GM12878 (cell line): ENCODE results near the gene TCF12. TPM values are rescaled to one million over a fixed set of nuclear protein-coding genes. Genes with fewer than 3 reads are reported as not detected.
A peak's percentile ranks its signal among the peaks of the same experiment; 100 is the strongest.

Experiments used
- ATAC-seq: fragments of 200-7000 bp; cut with Tn5 transposase; 3 replicates; pipeline ENCODE4 v1.9.1; 2020; ENCODE audit warnings: mild to moderate bottlenecking, moderate library complexity
- BruUV-seq: library from RNA; stranded (reverse); fragments of 400-500 nt; replicated peaks from 2 replicates; lab custom pipeline; 2021; lab: Mats Ljungman, UMichigan
- CTCF ChIA-PET: fragments of 300-600 bp; sonication (Branson Sonifier 250); formaldehyde crosslinking; extraction: SDS; loops from one replicate; lab custom pipeline; 2021; ENCODE audit warnings: inconsistent platforms; lab: Yijun Ruan, JAX
- POLR2A ChIA-PET: fragments of 350-600 bp; formaldehyde crosslinking; extraction: SDS; loops from one replicate; lab custom pipeline; 2021; ENCODE audit warnings: inconsistent platforms; lab: Charles Lee
- RAD21 ChIA-PET: fragments of 300-600 bp; sonication (Branson Sonifier 250); formaldehyde crosslinking; loops from one replicate; lab custom pipeline; 2023; ENCODE audit warnings: antibody characterized with exemption; ENCODE audit not compliant: unreplicated experiment; lab: Charles Lee
- SMC1A ChIA-PET: fragments of 300-600 bp; sonication (Branson Sonifier 250); formaldehyde crosslinking; loops from one replicate; lab custom pipeline; 2023; ENCODE audit not compliant: unreplicated experiment, uncharacterized antibody; lab: Charles Lee
- DNase-seq: peaks from one replicate; pipeline ENCODE4 v3.0.0-alpha.2; 2011; ENCODE audit warnings: low read depth, low spot score
- FAIRE-seq: peaks from 3 replicates; lab custom pipeline; 2011; peaks lifted over from hg19 to GRCh38; lab: Jason Lieb, UNC
- H2AFZ ChIP-seq: 2 replicates; pipeline ENCODE4 v1.6.0; 2011; ENCODE audit warnings: low read depth, low read length, control low read depth; ENCODE audit not compliant: control insufficient read depth
- H3K27ac ChIP-seq: 2 replicates; pipeline ENCODE4 v1.5.1; 2011; ENCODE audit warnings: control low read depth; ENCODE audit not compliant: control insufficient read depth, insufficient read depth
- H3K27me3 ChIP-seq, 2 experiments: replicated peaks in 1 of 2; 2 replicates each; pipeline versions ENCODE4 v1.6.0 to v1.6.1; 2011; ENCODE audit warnings: low read length in 1 of 2; ENCODE audit not compliant: control insufficient read depth in 2 of 2, insufficient read depth in 2 of 2
- H3K36me3 ChIP-seq, 2 experiments: 2 replicates each; pipeline ENCODE4 v1.5.1; 2011; ENCODE audit warnings: low read length in 1 of 2; ENCODE audit not compliant: control insufficient read depth in 2 of 2, insufficient read depth in 2 of 2
- H3K4me1 ChIP-seq: 2 replicates; pipeline ENCODE4 v1.6.1; 2011; ENCODE audit warnings: mild to moderate bottlenecking, low read length, moderate library complexity, mixed read lengths; ENCODE audit not compliant: control insufficient read depth, insufficient read depth
- H3K4me2 ChIP-seq: 2 replicates; pipeline ENCODE4 v1.6.0; 2011; ENCODE audit warnings: control low read depth; ENCODE audit not compliant: control insufficient read depth, insufficient read depth
- H3K4me3 ChIP-seq: fragments of 200-600 bp; sonication (generic); 2 replicates; pipeline ENCODE4 v1.5.1; 2016
- H3K79me2 ChIP-seq: 2 replicates; pipeline ENCODE4 v1.6.0; 2011; ENCODE audit warnings: low read length; ENCODE audit not compliant: control insufficient read depth, insufficient read depth
- H3K9ac ChIP-seq: 2 replicates; pipeline ENCODE4 v1.8.0; 2011; ENCODE audit warnings: low read length, control low read depth, mixed read lengths; ENCODE audit not compliant: control insufficient read depth, insufficient read depth
- H3K9me3 ChIP-seq: replicated peaks from 3 replicates; pipeline ENCODE4 v1.5.1; 2011; ENCODE audit warnings: mild to moderate bottlenecking, low read length; ENCODE audit not compliant: control insufficient read depth, insufficient read depth
- H4K20me1 ChIP-seq: 2 replicates; pipeline ENCODE4 v1.6.0; 2011; ENCODE audit not compliant: control insufficient read depth, insufficient read depth
- ATF2 ChIP-seq: IDR thresholded peaks from 2 replicates; pipeline ENCODE4 v1.6.1; 2012; ENCODE audit warnings: low read length, inconsistent platforms
- PRDM15 ChIP-seq: fragments of 450-650 bp; formaldehyde crosslinking; IDR thresholded peaks from 2 replicates; pipeline ENCODE4 v1.4.0; 2020; ENCODE audit warnings: mild to moderate bottlenecking, moderate library complexity
- RAD51 ChIP-seq: fragments of 450-650 bp; IDR thresholded peaks from 2 replicates; pipeline ENCODE4 v1.6.1; 2016; ENCODE audit warnings: moderate library complexity, mild to moderate bottlenecking, inconsistent platforms
- RCOR1 ChIP-seq: conservative IDR thresholded peaks from 2 replicates; pipeline ENCODE4 v1.6.1; 2012; ENCODE audit warnings: low read depth, low read length, improper control_type of control experiment
- SKIL ChIP-seq: fragments of 450-650 bp; IDR thresholded peaks from 2 replicates; pipeline ENCODE4 v1.6.1; 2017; ENCODE audit warnings: mild to moderate bottlenecking, low read depth, inconsistent platforms; ENCODE audit not compliant: poor library complexity, severe bottlenecking
- SPI1 ChIP-seq: IDR thresholded peaks from 2 replicates; pipeline ENCODE4 v1.6.1; 2011; ENCODE audit warnings: low read depth, mild to moderate bottlenecking, low read length, moderate library complexity, borderline replicate concordance; ENCODE audit not compliant: insufficient read depth
- TBL1XR1 ChIP-seq: IDR thresholded peaks from 2 replicates; pipeline ENCODE4 v1.6.1; 2012; ENCODE audit warnings: low read depth, low read length, improper control_type of control experiment
- ZNF592 ChIP-seq: fragments of 450-650 bp; IDR thresholded peaks from 2 replicates; pipeline ENCODE4 v1.6.1; 2017; ENCODE audit warnings: mild to moderate bottlenecking, moderate library complexity
- WGBS: methylation state at CpG from one replicate; pipeline ENCODE4 v1.1.6; 2016; ENCODE audit warnings: low lambda C conversion rate; ENCODE audit not compliant: insufficient replicate concordance, insufficient coverage; ENCODE audit errors: missing lambda C conversion rate; 5-methylcytosine and 5-hydroxymethylcytosine counted together
- in situ Hi-C: fragments of 300-500 bp; cut with MboI; formaldehyde crosslinking; loops from 9 replicates; pipeline ENCODE4 v1.14.3; 2018; ENCODE audit warnings: mixed read lengths
- intact Hi-C: fragments of 100-400 bp; cut with micrococcal nuclease; formaldehyde crosslinking; loops from one replicate; pipeline ENCODE4 v1.14.2; 2022; ENCODE audit not compliant: unreplicated experiment
- polyA plus RNA-seq, 11 experiments: library from polyadenylated mRNA; depleted of rRNA in 4 of 11; unstranded in 6 of 11; stranded (reverse) in 5 of 11; fragments of >200 nt; fragmentation: Nextera tagmentation in 4 of 11; fragmentation: Illumina TruSeq in 1 of 11; extraction: Ambion mirVana in 4 of 11; extraction: Trizol in 1 of 11; gene quantifications; 1 replicate in 1 of 11; 2 replicates in 10 of 11; pipeline versions ENCODE4 v1.2.1 to v1.2.3, GENCODE V29; 2011 to 2016; ENCODE audit warnings: inconsistent platforms in 2 of 11, missing spikeins in 2 of 11, low read depth in 1 of 11
- total RNA-seq, 4 experiments: library from RNA; depleted of rRNA in 3 of 4; stranded (reverse); fragments of >200 nt in 3 of 4; fragmentation: Illumina TruSeq in 1 of 4; extraction: Trizol in 1 of 4; gene quantifications; 2 replicates each; pipeline versions ENCODE4 v1.2.1 to v1.2.3, GENCODE V29; 2013 to 2021

Gene TCF12
- total and polyA plus RNA-seq, 10 of the 15 experiments (the other 5 are each of a cell fraction or from before 2014, with no cell fraction given) = 8.2 to 70.9 (median 49.5) TPM

- no peak for TF ChIP-seq ZNF592
These were observed 180.5 kb downstream of the TCF12 start (continued) for GRCh38 chr15:57098896-57099295.

- peaks cover 4% of the 10 kb centered on the region; the same call in 2 of the 3 replicates for H3K9me3 ChIP-seq
- ATAC-seq (peak; percentile 72), DNase-seq (no peak), FAIRE-seq (no peak)
- H2AFZ ChIP-seq = no peak overlapping the region
- peaks cover 19% of the 10 kb centered on the region for H3K4me1 ChIP-seq
- ChIA-PET SMC1A (interaction anchor here (0.7 to 5.3 kb wide), 3 partner anchors 13 to 21 kb away, joined by 3 to 43 read pairs (median 3); no protein-coding TSS in a partner anchor), POLR2A (interaction anchor here (0.6 to 0.7 kb wide), 2 partner anchors 10 to 14 kb away, joined by 4 to 7 read pairs; no protein-coding TSS in a partner anchor), CTCF (interaction anchor here (0.6 kb wide), 1 partner anchor 432 kb away, joined by 4 read pairs; no protein-coding TSS in a partner anchor), RAD21 (no interaction called here)
- no peak overlapping the region for H3K9ac ChIP-seq
- H3K4me2 ChIP-seq = peak overlapping the region; percentile 49
- BruUV-seq = no TSS peak
- no peaks in the 10 kb centered on the region for H4K20me1 ChIP-seq
- intact Hi-C loops = no loop called here
- H3K36me3 ChIP-seq = no peaks in the 10 kb centered on the region; a peak in 2 of 4 replicates
- H3K4me3 ChIP-seq = no peak overlapping the region
- peaks cover 3% of the 10 kb centered on the region for H3K79me2 ChIP-seq
- H3K27me3 ChIP-seq = no peaks in the 10 kb centered on the region
- peak overlapping the region; percentile 55 for H3K27ac ChIP-seq
- in situ Hi-C loops = no loop called here
- WGBS = 24% methylated on average over 4 of the region's 4 CpGs
- TF ChIP-seq TBL1XR1 (no peak), RAD51 (no peak), ATF2 (peak; percentile 36; the same call in 1 of the 2 replicates), SPI1 (peak; percentile 98), SKIL (peak; percentile 37), PRDM15 (CRISPR knock-in tag) (no peak), RCOR1 (no peak)
These were observed 181.7 kb downstream of the TCF12 start for GRCh38 chr15:57100136-57100539.
